NCI-H1105 treated with DMSO at 0.1 percent for 48 hours (cell line): ENCODE data around the gene ANKRA2.
"Not testable (repeated sequence)": the region's sequence is repeated elsewhere in the genome, so short reads cannot be mapped to it uniquely, and the experiment has no call there.

ENCODE experiments used
- DNase-seq: peaks from one replicate; lab custom pipeline; 2025; lab: John Stamatoyannopoulos, UW

Gene ANKRA2

GRCh38 chr5:73550016-73550415, 15.4 kb downstream of the ANKRA2 start:
- DNase-seq, result no peak

GRCh38 chr5:73545403-73545779, 20.0 kb downstream of the ANKRA2 start:
- DNase-seq, result no peak

- peak; percentile 55 for DNase-seq
These were observed 20.7 kb downstream of the ANKRA2 start for GRCh38 chr5:73544429-73545402.

- no peak for DNase-seq
These were observed 23.4 kb downstream of the ANKRA2 start for GRCh38 chr5:73542020-73542419.

- DNase-seq, result no peak
These were observed 25.2 kb downstream of the ANKRA2 start for GRCh38 chr5:73540192-73540591.

GRCh38 chr5:73539730-73540129, 25.7 kb downstream of the ANKRA2 start:
- no peak for DNase-seq

DNA sequence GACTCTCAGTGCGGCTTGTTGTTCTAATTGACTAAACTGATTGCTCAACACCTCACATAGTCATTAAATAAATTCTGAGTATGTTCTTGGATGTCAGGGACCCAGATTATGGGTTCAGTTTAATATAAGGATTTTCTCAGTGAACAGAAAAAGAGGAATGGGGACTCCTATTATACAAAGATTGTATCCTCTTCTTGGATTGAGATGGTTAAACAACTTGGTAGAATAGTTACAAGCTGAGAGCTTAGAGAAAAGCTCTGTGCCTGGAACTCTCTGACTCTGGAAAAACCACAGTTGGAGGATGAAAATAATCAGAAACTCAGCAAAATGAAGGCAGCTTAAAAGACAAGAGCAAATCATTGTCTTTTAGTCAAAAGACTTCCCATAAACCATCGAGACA, 30.5 kb downstream of the ANKRA2 start:
- no peak for DNase-seq

- DNase-seq, result no peak
These were observed 31.3 kb downstream of the ANKRA2 start for GRCh38 chr5:73534011-73534644.

GRCh38 chr5:73532195-73532594, 33.2 kb downstream of the ANKRA2 start:
- no peak for DNase-seq

- no peak for DNase-seq
These were observed 34.1 kb downstream of the ANKRA2 start for GRCh38 chr5:73531356-73531755.

- no peak for DNase-seq
These were observed 36.4 kb downstream of the ANKRA2 start for GRCh38 chr5:73529081-73529480.

DNA sequence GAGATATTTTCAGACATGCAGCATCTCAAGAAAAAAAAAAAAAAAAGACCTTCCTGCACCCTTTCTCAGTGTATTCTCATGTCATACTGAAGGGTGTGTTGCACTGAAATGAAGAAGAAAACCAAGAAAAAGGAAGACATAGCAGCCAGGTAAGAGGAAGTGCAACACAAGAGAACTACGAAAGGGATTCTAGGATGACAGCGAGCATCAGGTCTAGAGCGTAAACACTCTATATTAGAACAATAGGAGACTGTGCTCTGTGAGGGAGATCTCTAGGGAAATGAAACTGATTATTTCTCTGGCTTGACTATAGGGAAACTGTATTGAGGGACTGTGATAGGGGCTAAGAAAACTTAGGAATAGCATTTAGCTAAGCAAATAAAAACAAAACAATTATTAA, 37.2 kb downstream of the ANKRA2 start:
- no peak for DNase-seq

DNA sequence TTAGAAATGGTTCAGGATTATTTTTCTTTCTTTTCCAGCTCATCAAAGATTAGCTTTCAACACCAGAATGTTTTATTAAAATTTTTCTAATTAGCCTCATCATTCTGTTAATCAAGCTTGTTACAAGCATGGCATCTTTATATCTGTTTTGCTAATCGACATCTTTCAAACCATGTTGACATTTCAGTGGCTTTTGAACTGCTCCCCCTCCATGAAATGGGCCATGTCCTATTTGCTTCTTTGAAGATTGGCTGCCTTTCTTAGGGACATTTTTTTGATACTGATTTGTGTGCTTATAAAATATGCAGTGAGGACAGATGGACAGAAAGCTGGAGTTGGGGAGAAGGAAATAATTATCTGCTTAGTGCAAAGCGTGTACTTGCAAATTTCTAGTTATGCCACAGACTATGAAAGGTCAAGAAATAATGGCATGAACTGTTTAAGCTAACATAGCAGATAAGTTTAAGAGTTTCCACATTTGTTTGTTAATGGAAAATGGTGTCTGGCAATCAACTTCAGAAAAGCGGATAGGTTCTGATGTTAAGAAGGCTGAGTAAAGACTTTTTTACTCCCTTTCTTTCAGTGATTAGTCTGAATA, 39.7 kb downstream of the ANKRA2 start:
- no peak for DNase-seq

DNA sequence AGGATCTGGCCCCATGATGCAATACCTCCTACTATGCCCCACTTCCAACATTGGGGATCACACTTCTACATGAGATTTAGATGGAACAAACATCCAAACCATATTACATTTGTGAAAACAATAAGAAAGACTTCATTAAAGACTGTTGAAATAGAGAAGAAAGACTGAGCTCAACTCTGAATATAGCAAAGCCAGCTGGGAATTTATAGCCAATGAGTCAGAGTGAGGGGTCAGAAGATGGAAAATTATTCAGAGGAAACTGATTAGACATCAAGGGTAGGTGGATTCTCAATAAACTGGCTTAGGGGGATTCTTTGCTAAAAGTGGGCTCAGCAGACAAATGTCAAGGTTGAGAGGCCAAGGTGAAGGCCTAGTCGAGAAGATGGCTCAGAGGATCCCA, 41.6 kb downstream of the ANKRA2 start:
- no peak for DNase-seq

DNA sequence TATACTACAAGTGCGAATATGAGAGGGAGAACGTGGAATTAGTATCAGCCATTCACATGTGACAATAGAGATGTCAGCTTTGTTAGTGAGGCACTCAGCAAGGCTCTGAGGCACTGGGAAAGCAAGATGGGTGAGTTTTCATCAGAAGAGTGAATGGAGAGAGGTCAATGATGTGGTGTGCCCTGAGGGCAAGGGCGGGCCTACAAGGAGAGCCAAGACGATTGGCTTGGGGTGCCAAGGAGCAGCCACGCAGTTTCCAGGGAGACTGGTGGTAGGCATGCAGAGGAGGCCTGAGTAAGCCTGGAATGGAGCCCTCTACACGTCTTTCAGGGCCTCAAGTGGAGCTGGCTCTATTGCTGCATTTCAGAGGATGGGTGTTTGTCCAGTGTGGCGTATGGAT, 42.5 kb downstream of the ANKRA2 start:
- no peak for DNase-seq

GRCh38 chr5:73519531-73520283, 45.7 kb downstream of the ANKRA2 start:
- DNase-seq, result peak; percentile 61

GRCh38 chr5:73515232-73515631, 50.2 kb downstream of the ANKRA2 start:
- peak; percentile 63 for DNase-seq

- DNase-seq, result no peak
These were observed 51.0 kb downstream of the ANKRA2 start for GRCh38 chr5:73514418-73514817.

GRCh38 chr5:73513996-73514395, 51.4 kb downstream of the ANKRA2 start:
- peak; percentile 51 for DNase-seq

DNA sequence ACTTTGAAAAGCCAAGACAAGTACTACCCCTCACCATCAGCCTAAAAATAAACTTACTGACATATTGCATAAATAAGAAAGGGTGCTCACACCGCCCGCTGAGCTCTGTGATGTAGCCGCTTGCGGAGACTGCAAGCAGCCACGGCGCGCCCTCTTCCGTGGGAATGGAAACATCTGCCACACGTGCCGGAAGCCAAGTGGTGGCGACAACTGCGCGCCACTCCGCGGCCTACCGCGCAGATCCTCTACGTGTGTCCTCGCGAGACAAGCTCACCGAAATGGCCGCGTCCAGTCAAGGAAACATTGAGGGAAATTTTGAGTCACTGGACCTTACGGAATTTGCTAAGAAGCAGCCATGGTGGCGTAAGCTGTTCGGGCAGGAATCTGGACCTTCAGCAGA, 56.9 kb downstream of the ANKRA2 start:
- DNase-seq, result not testable (repeated sequence)

- DNase-seq, result no peak
These were observed 58.4 kb downstream of the ANKRA2 start for GRCh38 chr5:73507062-73507461.

GRCh38 chr5:73506459-73506955, 58.9 kb downstream of the ANKRA2 start:
- no peak for DNase-seq
